RPMI7951 (cell line): ENCODE results near the gene TEX53. TPM values are rescaled to one million over a fixed set of nuclear protein-coding genes. Genes with fewer than 3 reads are reported as not detected.
A peak's percentile ranks its signal among the peaks of the same experiment; 100 is the strongest.

Experiments
- DNase-seq: peaks from one replicate; pipeline ENCODE4 v3.0.0-alpha.2; 2012; ENCODE audit warnings: low read depth
- total RNA-seq: library from RNA; depleted of rRNA; stranded (reverse); fragments of >200 nt; shearing (Covaris generic); gene quantifications from 2 replicates; pipeline ENCODE4 v1.2.3, GENCODE V29; 2014

TEX53 gene
- total RNA-seq, 1 experiment from 2014 or later = not detected

DNA sequence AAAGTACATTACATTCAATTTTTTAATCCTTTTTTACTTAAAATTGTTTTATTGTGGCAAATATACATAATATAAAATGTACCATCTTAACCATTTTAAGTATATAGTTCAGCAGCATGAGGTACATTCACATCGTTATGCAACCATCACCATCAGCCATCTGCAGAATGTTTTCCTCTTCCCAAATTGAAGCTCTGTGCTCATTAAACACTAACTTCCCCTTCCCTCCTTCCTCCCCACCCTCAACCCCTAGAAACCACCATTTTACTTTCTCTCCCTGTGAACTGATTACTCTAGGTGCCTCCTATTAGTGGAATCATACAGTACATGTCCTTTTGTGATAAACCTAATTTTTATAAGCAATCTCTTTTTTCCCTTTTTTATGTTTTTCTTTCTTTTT lies 15.6 kb downstream of the TEX53 start:
- DNase-seq = no peak

DNA sequence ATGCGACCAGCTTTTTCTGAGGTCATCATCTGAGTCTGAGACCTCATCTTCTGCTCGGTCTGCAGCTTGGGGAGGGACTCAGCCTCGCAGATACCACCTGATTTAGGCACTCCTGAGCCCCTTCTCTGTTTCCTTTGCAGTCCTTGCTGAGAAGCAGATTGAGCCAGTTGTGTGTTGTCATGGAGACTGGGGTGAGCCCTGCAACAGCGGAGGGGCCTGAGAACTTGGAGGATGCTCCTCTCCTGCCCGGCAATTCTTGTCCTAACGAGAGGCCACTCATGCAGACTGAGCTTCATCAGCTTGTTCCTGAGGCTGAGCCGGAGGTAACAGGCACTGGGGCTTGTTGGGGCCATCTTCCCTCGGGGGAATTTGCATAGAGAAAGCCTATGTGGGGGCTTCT lies 19.2 kb downstream of the TEX53 start:
- no peak for DNase-seq

DNA sequence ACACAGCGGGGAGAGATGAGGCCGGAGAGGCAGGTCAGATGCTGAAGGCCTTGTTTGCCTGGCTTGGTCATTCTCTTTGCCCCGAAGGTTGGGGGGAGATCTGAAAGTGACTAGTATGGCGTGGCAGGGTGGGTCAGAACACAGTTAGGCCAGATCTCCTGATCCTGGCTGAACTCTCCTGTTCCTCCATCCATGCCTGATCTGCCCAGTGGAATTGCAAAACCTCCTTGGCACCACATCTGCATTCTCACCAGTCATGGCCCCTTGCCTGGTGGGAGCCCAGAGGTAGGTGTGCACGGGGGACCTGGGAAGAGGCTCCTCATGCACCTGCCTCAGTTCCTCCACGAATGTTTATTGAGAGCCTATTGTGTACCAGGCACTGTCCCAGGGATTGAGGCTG lies 23.2 kb downstream of the TEX53 start:
- no peak for DNase-seq

DNA sequence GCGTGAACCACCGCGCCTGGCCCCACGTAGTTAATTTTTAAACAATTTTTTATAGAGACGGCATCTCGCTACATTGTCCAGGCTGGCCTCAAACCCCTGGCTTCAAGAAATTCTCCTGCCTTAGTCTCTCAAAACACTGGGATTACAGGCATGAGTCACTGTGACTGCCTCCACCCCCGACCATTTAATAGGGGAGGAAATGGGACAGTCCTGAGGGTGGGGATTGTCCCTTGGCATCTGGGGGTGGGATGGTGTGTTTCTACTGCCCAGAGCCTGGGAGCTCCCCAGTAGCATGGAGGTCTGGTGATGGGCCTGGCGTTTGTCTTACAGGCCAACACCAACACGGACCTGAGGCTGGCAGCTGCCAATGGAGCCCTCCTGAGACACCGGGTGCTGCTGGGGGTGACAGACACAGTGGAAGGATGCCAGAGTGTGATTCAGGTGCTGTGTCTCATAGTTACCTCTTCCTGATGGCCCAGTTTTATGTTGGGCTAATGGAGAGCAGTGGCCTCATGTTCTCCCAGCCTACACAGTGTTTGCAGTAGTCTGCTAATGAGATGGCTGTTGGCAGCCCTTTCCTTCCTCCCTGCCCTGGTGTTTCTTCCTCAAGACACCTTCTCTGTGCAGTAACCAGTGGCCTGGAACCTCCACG lies 24.0 kb downstream of the TEX53 start:
- DNase-seq = no peak

DNA sequence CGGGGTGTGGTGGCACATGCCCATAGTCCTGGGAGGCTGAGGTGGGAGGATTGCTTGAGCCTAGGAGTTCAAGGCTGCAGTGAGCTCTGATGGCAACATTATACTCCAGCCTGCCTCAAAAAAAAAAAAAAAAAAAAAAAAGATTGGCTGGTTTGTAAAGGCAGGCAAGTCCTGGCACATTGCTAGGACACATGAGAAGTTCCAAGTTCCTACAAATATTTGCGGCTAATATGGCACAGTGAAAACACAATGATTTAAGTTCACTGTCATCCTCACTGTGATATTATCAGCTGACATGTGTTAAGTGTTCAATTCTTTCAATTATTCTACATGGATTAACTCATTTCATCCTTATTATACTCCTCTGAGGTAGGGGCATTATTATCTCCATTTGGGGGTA lies 26.4 kb downstream of the TEX53 start:
- no peak for DNase-seq

DNA sequence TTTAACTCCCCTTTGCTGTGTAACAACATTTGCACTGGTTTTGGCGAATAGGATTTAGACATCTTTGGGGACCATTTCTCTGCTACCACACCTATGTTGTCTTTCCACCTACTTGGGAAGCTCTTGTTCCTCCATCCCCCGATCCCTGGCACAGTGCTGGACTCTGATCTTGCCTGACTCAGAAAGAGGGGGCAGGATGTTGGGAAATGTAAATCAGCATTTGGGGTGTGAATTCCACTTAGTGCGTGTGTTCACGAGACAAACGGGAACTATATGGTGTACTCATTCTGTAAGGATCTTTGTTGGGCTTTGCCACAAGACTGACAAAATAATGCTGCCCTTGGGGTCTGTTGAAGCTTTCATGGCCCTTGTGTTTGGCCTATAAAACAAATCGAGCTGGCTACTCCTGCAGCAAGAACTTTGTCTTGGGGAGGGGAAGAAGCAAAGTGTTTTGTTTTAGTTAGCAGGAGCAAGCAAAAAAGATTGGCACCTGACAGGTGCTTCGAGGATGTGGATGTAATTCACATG lies 28.0 kb downstream of the TEX53 start:
- DNase-seq = no peak

DNA sequence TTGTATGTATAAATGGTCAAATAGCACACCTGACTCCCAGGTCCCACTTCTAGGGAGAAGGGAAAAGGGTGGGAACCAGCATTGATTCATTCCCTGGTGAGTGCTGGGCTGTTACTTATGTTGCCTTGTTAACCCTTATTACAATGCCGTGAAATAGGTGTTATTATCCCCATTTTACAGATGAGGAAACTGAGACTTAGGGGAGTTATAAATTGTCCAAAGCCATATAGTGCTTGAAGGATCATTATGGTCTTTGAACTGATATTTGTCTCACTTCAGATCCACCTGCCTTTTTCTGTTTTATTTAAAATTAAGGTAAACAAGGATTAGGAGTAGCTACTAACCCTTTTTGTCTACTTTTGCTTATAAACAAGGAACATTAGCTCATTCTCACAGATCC lies 30.1 kb downstream of the TEX53 start:
- DNase-seq = no peak

DNA sequence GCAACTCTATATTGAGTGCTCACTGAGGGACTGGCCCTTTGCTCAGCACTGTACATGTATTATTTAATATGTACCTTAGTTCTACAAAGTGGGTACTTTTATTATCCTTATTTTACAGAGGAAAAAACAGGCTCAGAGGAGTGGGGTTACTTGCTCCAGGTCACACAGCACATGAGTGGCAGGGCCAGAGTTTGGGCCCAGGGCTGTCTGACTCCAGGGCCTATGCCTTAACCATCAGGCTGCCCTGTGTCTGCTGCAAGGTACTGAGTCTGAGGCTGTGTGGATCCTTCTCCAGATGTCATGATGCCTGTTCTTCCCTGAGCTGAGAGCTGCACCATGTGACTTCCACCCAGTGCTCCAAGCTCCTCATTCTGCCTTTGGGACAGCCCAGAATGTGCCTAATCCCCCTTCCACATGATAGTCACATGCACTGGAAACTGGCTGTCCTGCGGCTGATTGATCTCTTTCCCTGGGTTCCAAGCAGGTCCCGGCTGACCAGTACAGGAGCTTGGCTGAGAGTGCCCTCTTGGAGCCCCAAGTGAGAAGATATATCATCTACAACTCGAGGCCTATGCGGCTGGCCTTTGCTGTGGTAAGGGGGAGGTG lies 31.1 kb downstream of the TEX53 start:
- no peak for DNase-seq

DNA sequence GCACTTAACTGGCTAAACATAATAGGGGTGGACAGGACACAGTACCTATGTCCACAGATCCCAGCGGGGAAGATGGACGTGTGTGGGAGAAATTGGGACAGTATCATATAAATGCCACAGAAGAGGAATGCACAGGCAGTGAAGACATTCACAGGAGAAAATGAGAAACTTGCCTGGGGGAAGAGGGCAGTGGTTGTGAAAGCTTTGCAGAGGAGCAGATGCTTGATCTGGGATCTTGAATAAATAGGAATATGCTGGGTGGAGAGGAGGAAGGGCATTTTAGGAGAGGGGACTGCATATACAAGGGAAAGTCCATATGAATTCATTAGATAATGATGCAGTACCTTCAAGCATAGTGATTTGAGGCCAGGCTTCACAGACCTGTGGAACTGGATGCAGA lies 32.9 kb downstream of the TEX53 start:
- DNase-seq = no peak

DNA sequence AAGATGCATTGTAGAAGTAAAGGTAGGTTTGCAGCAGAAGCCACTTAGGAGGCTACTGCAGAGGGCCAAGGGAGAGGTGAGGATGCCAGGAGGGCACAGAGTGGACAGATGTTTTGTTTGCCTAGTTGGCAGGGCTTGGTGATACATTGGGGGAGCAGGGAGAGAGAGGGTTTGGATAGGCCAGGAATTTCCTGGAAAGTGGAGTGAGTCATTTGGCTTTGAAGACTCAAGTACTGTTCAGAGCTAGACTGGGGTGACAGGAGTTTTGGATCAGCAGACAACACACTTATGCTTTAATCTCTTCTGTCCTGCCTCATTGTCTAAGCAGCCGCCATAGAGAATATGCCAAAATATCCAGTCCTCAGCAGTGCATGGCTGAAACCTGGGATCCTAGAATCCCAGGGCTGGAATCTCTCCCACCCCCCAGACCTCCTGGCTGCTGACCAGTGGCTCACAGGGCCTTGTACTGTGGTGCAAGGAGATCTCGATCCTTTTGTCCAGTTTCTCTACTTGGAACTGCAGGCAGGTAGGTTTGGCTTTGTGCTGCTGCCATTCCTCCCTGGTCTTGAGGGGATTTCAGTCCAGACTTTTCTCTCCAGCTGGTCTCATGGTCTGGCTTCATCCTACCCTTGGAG lies 35.5 kb downstream of the TEX53 start:
- DNase-seq = peak; percentile 76

DNA sequence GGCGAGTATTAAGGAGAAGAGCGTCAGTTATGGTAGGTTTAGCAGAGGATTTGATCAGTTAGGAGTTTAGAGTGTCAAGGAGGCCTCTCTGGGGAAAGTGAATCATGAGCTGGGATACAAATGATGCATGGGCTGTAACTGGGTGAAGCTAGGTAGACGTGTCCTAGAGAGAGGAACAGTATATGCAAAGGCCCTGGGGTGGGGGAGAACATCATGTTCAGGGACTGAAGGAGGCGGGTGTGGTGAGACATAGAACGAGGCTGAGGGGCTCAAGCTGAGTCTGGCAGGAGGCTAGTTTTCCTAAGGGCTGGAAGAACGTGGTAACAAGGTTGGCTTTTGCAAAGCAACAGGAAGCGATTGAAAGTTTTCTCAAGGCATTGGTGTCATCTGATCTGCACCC lies 36.0 kb downstream of the TEX53 start:
- DNase-seq = no peak

DNA sequence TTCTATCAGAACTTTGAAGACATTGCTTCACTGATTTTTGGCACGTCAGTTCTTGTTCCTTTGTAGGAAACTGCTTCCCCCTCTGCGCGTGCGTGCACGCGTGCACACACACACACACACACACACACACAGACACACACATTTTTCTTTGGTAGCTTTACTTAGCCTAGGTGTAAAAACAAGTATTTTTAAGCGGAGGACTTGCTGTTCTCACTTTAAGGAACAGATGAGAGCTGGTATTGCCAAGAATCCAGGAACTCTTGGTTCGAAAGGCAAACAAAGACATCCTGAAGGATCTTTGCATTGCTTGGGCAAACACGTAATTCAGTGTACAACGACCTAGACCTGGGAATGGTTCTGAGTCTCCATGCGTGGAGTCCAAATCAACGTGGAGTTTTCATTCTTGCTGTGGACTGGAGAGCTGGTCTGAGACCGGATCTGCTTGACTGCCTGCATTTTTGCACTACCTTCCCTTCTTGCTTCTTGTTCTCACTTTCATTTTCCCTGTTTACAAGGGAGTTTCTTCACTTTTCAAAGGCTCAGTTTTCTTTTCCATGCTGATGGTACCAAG lies 38.3 kb downstream of the TEX53 start:
- DNase-seq = no peak

DNA sequence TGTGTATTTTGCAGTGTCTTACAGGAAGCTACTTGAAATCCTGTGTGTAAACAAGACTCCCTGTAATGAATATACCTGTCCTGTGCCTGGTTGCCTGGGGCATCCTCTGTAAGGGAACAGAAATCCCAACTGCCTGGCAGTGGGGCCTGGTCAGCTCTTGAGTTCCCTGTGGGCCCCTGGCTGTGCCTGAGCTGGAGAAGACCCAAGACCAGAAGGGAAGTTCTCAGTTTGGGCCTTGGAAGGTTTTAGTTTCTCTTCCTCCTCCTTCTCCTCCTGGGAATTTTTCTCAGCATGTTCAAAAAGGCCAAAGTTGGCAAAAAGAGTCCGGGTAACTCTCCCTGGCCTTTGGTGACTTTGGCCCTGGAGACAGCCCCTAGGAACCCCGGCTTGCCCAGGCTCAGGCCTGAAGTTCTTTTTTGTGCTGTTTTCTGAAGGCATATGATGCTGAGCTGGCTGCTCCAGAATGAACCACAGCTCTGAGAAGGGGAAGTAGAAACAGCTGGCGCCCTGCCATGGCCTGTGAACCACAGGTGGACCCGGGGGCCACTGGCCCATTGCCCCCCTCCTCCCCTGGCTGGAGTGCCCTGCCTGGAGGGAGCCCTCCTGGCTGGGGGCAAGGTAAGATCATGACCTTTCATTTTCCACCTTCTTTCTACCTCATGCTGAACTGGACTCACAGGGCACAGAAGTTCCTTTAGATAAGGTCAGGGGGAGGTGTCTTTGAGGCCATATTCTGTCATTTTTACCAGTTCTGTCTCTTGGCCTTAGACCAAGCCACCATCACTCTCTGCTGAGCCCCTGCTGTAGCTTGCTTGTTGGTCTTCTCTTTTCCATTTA lies 40.7 kb downstream of the TEX53 start:
- DNase-seq = no peak

DNA sequence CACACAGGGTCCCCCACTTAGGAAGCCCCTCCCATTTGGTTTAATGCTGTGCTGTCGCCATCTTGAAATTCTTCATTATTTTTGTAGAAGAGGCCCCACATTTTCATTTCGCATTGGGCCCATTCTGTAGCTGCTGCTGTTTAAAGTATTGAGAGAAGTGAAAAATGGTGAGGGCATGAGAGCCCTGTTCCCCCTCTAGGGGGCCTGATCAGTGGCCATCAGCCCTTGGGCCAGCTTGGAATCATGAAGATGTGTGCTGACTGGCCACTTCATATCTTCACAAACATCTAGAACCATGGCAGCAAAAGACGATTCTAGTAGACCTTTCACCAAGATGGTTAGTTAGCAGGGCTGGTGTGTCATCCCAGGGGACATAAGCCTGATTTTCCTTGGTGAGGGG lies 43.2 kb downstream of the TEX53 start:
- no peak for DNase-seq

DNA sequence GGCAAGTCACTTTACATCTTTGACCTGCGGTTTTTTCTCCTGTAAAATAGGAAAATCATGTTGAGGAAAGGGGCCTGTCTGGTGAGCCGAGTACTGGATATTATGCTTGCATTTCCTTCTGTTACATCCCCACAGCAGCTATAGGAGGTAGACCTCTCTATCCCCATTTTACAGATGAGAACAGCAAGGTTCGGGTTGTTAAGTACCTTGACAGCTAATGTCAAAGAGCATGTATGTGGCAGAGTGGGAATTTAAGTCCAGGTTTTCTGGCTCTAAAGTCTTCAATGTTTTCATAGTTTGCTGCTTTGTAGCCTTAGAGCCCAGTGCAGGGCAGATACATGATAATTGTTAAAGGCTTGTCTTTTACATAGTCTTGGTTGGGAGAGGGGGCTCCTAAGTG lies 43.7 kb downstream of the TEX53 start:
- no peak for DNase-seq

DNA sequence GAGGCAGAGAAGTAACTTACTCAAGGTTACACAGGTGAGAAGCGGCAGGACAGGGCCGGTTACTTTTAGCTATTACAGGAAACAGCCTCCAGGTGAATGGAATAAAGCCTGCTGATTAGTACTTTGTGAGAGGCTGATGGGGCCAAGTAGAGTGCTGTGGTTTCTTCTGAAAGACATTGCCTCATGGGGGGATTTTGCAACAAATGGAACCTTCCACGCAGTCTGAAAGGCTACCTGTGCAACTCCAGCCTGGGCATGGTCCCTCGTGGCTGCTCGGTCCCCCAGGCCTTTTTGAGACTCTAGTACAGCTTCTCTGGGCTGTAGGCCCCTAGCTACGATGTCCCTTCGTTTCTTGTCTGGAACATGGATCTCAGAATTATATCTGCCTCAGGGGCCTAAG lies 44.5 kb downstream of the TEX53 start:
- no peak for DNase-seq

DNA sequence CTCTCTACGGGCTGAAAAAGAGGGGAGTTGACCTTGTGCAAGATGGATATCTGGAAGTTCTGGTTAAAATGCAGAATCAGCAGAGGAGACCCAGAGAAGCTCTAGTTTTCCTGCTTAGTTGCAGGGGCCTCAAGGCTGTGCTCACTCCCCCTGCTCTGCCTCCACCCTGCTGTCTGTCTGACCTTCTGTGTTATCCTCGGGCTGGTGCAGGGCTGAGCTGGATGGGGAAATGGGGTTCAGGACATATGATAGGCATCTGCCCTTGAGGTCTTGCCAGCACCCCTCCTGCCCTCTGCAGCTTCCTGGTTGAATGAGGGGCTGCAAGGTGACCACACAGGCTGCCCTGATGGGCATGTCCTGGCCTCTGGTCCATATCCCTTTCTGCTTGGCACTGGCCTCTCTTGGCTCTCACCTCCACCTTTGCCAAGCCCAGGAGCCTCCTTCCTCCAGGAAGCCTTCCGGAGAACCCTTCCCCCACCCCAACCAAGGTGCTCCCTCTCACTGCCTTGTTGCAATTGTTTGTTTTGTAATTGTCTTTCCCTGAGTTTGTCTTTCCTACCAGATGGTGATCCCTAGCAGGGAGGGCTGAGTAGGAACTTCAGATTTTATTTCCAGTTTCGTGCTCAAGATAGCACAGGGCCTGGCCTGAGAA lies 45.2 kb downstream of the TEX53 start:
- no peak for DNase-seq

DNA sequence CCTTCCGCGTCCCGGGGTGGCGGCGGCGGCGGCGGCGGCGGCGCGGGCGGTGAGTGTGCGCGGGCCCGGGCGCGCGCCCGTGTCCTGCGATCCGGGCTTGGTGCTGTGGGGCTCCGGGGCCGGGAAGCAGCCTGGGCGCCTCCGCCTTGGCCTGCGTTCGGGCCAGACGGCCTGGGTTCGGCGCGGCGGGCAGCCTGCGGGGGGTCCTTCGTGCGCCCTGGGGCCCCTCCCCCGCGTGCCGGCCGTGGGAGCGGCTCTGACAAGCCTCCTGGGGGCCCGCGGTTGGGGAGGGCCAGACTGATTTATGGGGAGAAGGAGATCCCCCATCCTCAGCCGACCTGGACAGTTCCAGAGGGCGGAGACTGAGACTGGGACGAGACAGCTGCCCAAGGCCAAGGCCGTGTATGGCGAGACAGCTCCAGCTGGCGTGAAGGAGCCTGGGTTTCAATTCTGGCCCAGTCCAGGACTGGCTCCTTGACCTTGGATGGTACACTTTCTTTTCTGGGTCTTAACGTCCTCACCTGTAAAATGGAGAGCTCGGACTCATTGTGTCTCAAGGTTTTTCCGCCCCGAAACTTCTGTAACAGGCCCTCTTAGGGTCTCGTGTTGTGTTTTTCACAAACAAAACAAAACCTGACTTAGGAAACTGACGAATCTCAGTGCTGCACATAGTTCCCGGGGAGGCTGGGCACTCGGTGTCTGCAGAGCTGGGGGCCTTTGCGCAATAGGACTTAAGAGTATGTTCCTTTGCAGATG lies 45.9 kb downstream of the TEX53 start:
- peak; percentile 63 for DNase-seq

DNA sequence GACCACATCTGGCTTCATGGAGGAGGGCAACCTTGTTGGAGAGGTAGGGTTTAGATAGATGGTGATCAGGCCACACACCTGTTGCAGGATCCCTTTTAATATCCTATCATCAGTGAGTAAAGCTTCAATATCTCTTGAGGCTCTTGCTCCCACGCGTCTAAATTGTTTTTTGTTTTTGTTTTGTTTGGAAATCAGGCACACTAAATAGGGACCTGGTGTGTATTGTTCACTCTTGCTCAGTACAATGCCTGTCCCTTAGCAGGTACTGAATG lies 49.1 kb downstream of the TEX53 start:
- no peak for DNase-seq

DNA sequence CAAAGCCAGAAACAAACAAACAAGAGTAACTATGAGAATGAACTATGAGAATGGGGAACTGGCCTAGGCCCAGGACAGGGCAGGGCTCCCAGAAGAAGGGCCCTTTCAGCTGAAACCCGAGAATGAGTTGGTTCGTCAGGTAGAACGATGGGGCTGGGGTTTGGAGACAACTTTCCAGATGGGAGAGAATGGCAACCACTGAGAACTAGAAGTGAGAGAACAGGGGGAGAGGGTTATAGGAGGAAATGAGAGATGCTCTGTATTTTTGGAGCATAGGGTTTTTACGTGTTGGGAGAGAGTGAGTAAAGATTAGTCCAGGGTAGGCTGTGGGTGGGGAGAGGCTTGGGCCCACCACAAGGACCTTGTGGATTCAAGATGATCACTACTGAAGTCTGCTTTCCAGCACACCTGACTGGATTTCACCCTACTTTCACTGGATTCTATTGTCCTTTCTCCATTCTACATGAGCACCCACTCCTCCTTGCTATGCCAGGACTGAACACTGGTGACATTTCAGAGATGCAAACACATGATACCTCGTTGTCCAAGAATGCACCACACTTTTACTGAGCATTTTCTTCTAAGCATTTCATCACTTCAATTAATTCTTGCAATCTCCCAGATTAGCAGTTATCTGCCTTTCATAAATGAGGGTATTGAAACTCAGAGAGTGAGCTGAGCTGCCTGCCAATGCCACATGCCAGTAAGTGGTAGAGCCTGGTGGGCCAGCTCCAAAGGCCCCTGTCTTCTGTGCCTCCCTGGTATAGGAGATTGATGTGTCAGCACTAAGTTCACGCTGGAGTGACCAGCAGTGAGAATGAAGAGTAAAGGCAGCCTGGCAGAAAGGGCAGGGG lies 49.7 kb downstream of the TEX53 start:
- DNase-seq = no peak
